K562 (cell line): ENCODE results near the gene PLEKHA5.

Experiments used
- TSC22D4 ChIP-seq: fragments of 450-650 bp; IDR thresholded peaks from 2 replicates; pipeline ENCODE4 v1.6.1; 2016; ENCODE audit warnings: missing genetic modification characterization, missing biosample characterization, control low read depth
- ZNF699 ChIP-seq: fragments of 250-450 bp; sonication (Bioruptor Pico); IDR thresholded peaks from 2 replicates; pipeline ENCODE4 v1.8.0; 2021; ENCODE audit warnings: mild to moderate bottlenecking, moderate library complexity; ENCODE audit not compliant: insufficient replicate concordance
- TF ChIP-seq, protein P1 (sequence below): fragments of 450-650 bp; IDR thresholded peaks from 2 replicates; pipeline ENCODE4 v1.6.1; 2018; ENCODE audit not compliant: partially characterized antibody
- TF ChIP-seq, protein P2 (sequence below), 3 experiments: IDR thresholded peaks in 2 of 3; conservative IDR thresholded peaks in 1 of 3; 2 replicates each; pipeline ENCODE4 v1.5.1; 2011 to 2012; ENCODE audit warnings: low read length in 3 of 3, mild to moderate bottlenecking in 3 of 3, control low read depth in 2 of 3, improper control_type of control experiment in 1 of 3, inconsistent platforms in 1 of 3, low read depth in 1 of 3, mixed read lengths in 1 of 3, moderate library complexity in 1 of 3; ENCODE audit not compliant: insufficient read depth in 2 of 3
- TF ChIP-seq, protein P3 (sequence below): fragments of 250-450 bp; sonication (Bioruptor Pico); IDR thresholded peaks from 2 replicates; pipeline ENCODE4 v1.5.0; 2021
- TF ChIP-seq, protein P4 (sequence below): fragments of 250-450 bp; sonication (Bioruptor Pico); IDR thresholded peaks from 2 replicates; pipeline ENCODE4 v1.8.0; 2021; ENCODE audit warnings: borderline replicate concordance, mild to moderate bottlenecking, moderate library complexity; ENCODE audit not compliant: poor library complexity, severe bottlenecking
- TF ChIP-seq, protein P5 (sequence below): sonication (generic); formaldehyde crosslinking; IDR thresholded peaks from 2 replicates; pipeline ENCODE4 v1.8.1; 2023; ENCODE audit warnings: mild to moderate bottlenecking, missing genetic modification reagents, moderate library complexity

DNA sequence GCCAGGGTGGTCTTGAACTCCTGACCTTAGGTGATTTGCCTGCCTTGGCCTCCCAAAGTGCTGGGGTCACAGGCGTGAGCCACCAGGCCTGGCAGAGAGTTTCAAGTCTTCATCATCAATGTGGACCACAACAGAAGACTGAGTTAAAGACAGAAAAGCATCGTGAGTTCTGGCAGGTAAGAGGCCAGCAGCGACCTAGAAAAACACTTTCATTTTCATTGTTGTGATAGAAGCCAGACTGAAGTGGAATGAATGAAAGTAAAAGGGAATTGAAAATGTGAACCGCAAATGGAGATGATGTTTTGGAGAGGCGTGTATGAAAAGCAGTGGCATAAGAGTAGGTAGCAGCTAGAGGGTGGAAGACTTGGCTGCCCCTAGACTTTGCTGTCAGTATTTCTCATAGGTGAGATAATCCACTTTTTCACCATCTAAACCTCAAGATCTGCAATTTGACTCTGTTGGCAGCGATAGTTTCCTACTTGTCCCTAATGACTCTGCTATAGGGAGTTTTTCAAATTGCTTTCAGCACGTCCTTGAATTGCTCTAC is 47.1 kb upstream of the PLEKHA5 start:
- TF ChIP-seq TSC22D4 (no peak), ZNF699 (no peak)
- TF ChIP-seq, protein P1, sequence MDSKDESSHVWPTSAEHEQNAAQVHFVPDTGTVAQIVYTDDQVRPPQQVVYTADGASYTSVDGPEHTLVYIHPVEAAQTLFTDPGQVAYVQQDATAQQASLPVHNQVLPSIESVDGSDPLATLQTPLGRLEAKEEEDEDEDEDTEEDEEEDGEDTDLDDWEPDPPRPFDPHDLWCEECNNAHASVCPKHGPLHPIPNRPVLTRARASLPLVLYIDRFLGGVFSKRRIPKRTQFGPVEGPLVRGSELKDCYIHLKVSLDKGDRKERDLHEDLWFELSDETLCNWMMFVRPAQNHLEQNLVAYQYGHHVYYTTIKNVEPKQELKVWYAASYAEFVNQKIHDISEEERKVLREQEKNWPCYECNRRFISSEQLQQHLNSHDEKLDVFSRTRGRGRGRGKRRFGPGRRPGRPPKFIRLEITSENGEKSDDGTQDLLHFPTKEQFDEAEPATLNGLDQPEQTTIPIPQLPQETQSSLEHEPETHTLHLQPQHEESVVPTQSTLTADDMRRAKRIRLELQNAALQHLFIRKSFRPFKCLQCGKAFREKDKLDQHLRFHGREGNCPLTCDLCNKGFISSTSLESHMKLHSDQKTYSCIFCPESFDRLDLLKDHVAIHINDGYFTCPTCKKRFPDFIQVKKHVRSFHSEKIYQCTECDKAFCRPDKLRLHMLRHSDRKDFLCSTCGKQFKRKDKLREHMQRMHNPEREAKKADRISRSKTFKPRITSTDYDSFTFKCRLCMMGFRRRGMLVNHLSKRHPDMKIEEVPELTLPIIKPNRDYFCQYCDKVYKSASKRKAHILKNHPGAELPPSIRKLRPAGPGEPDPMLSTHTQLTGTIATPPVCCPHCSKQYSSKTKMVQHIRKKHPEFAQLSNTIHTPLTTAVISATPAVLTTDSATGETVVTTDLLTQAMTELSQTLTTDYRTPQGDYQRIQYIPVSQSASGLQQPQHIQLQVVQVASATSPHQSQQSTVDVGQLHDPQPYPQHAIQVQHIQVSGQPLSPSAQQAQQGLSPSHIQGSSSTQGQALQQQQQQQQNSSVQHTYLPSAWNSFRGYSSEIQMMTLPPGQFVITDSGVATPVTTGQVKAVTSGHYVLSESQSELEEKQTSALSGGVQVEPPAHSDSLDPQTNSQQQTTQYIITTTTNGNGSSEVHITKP: no peak
- TF ChIP-seq, protein P2, sequence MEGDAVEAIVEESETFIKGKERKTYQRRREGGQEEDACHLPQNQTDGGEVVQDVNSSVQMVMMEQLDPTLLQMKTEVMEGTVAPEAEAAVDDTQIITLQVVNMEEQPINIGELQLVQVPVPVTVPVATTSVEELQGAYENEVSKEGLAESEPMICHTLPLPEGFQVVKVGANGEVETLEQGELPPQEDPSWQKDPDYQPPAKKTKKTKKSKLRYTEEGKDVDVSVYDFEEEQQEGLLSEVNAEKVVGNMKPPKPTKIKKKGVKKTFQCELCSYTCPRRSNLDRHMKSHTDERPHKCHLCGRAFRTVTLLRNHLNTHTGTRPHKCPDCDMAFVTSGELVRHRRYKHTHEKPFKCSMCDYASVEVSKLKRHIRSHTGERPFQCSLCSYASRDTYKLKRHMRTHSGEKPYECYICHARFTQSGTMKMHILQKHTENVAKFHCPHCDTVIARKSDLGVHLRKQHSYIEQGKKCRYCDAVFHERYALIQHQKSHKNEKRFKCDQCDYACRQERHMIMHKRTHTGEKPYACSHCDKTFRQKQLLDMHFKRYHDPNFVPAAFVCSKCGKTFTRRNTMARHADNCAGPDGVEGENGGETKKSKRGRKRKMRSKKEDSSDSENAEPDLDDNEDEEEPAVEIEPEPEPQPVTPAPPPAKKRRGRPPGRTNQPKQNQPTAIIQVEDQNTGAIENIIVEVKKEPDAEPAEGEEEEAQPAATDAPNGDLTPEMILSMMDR (IDR thresholded peaks at IDR 0.05 in 2 of 3, conservative IDR thresholded peaks at IDR 0.05 in 1 of 3; ENCODE audit: insufficient read depth in 2 of 3, low read depth in 1 of 3, low read length in 3 of 3): no peak
- TF ChIP-seq, protein P3, sequence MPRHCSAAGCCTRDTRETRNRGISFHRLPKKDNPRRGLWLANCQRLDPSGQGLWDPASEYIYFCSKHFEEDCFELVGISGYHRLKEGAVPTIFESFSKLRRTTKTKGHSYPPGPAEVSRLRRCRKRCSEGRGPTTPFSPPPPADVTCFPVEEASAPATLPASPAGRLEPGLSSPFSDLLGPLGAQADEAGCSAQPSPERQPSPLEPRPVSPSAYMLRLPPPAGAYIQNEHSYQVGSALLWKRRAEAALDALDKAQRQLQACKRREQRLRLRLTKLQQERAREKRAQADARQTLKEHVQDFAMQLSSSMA: no peak
- TF ChIP-seq, protein P4, sequence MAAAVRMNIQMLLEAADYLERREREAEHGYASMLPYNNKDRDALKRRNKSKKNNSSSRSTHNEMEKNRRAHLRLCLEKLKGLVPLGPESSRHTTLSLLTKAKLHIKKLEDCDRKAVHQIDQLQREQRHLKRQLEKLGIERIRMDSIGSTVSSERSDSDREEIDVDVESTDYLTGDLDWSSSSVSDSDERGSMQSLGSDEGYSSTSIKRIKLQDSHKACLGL: no peak
- TF ChIP-seq, protein P5, sequence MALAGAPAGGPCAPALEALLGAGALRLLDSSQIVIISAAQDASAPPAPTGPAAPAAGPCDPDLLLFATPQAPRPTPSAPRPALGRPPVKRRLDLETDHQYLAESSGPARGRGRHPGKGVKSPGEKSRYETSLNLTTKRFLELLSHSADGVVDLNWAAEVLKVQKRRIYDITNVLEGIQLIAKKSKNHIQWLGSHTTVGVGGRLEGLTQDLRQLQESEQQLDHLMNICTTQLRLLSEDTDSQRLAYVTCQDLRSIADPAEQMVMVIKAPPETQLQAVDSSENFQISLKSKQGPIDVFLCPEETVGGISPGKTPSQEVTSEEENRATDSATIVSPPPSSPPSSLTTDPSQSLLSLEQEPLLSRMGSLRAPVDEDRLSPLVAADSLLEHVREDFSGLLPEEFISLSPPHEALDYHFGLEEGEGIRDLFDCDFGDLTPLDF: no peak
